HepG2 (cell line): ENCODE data around the gene SLC2A4.
"Not testable (repeated sequence)": the region's sequence is repeated elsewhere in the genome, so short reads cannot be mapped to it uniquely, and the experiment has no call there.

Experiments
- CTCF ChIP-seq: sonication (generic); formaldehyde crosslinking; IDR thresholded peaks from 2 replicates; pipeline ENCODE4 v1.5.0; 2020; ENCODE audit warnings: mild to moderate bottlenecking, missing genetic modification reagents, moderate library complexity
- JUN ChIP-seq: sonication (generic); formaldehyde crosslinking; IDR thresholded peaks from 2 replicates; pipeline ENCODE4 v1.4.0; 2020; ENCODE audit warnings: mild to moderate bottlenecking, missing genetic modification reagents
- JUND ChIP-seq: sonication (generic); formaldehyde crosslinking; IDR thresholded peaks from 2 replicates; pipeline ENCODE4 v1.8.0; 2022; ENCODE audit warnings: mild to moderate bottlenecking, missing genetic modification reagents
- TAF1 ChIP-seq: sonication (generic); formaldehyde crosslinking; IDR thresholded peaks from 2 replicates; pipeline ENCODE4 v1.4.0; 2020; ENCODE audit warnings: missing genetic modification reagents
- ZBTB1 ChIP-seq: sonication (generic); formaldehyde crosslinking; IDR thresholded peaks from 2 replicates; pipeline ENCODE4 v1.4.0; 2020; ENCODE audit warnings: missing genetic modification reagents, borderline replicate concordance
- ZNF282 ChIP-seq: fragments of 450-650 bp; IDR thresholded peaks from 2 replicates; pipeline ENCODE4 v1.6.1; 2018; ENCODE audit not compliant: partially characterized antibody
- ZNF562 ChIP-seq: sonication (generic); formaldehyde crosslinking; IDR thresholded peaks from 2 replicates; pipeline ENCODE4 v1.8.0; 2022; ENCODE audit warnings: missing genetic modification reagents, borderline replicate concordance
- ZNF7 ChIP-seq: IDR thresholded peaks from 2 replicates; pipeline ENCODE4 v1.6.1; 2016; ENCODE audit warnings: missing biosample characterization, missing genetic modification reagents
- TF ChIP-seq, protein P1 (sequence below): sonication (generic); formaldehyde crosslinking; IDR thresholded peaks from 2 replicates; pipeline ENCODE4 v1.8.1; 2023; ENCODE audit warnings: missing genetic modification reagents, inconsistent platforms, borderline replicate concordance

- TF ChIP-seq ZNF7 (CRISPR knock-in tag); CTCF (CRISPR knock-in tag); JUN; ZNF282; ZBTB1; TAF1; JUND; ZNF562 (CRISPR knock-in tag): not testable (repeated sequence)
- TF ChIP-seq, protein P1, sequence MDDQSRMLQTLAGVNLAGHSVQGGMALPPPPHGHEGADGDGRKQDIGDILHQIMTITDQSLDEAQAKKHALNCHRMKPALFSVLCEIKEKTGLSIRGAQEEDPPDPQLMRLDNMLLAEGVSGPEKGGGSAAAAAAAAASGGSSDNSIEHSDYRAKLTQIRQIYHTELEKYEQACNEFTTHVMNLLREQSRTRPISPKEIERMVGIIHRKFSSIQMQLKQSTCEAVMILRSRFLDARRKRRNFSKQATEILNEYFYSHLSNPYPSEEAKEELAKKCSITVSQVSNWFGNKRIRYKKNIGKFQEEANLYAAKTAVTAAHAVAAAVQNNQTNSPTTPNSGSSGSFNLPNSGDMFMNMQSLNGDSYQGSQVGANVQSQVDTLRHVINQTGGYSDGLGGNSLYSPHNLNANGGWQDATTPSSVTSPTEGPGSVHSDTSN (CRISPR knock-in tag) = not testable (repeated sequence)
Observed at GRCh38 chr17:7243838-7244237, 37.7 kb upstream of the SLC2A4 start.
